Peyer's patch (tissue), 4 donors: ENCODE measurements around the gene JPH3.

Experiments used
- POLR2A ChIP-seq, 2 donors: fragments of 450-650 bp; IDR thresholded peaks; one replicate each; pipeline ENCODE4 v1.5.1; 2017; ENCODE audit warnings: antibody characterized with exemption in 2 of 2, mild to moderate bottlenecking in 2 of 2, moderate library complexity in 2 of 2
- TF ChIP-seq, protein P1 (sequence below), 6 experiments: fragments of 450-650 bp in 4 of 6; fragments of 200-600 bp in 2 of 6; sonication (generic) in 1 of 6; IDR thresholded peaks; one replicate each; pipeline ENCODE4 v1.5.1; 2017 to 2019; ENCODE audit warnings: antibody characterized with exemption in 6 of 6, mild to moderate bottlenecking in 3 of 6, moderate library complexity in 1 of 6

DNA sequence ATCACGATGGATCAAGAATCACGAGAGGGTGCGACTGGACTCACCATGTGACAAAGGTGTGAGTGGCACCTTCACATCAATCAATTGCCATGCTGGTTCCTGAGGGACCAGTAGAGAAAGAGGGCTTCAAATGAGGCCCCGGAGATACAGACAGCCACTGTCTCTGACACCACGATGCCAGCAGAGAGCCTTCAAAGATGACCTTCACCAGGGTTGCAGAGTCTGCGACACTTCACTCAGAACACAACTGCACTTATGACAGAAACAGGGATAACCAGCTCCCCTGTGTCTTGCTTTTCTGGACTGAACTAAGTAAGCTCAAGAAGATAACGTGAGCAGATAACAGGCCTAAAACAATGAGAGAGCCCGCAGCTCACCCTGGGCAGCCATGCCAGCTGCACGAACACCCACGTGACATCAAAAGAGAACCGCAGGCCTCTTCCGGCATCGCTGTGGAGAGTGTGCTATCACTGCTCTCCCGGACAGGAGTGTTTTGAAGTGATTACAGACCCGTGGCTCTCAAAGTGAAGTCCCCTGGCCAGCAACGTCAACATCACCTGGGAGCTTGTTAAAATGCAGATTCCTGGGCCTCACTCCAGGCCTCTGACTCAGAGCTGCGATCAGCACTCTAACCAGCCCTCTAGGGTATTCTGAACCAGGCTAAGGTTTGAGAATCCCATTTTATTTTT lies 127.1 kb downstream of the JPH3 start:
- TF ChIP-seq POLR2A (IDR thresholded peaks at IDR 0.05), result no peak
- TF ChIP-seq, protein P1, sequence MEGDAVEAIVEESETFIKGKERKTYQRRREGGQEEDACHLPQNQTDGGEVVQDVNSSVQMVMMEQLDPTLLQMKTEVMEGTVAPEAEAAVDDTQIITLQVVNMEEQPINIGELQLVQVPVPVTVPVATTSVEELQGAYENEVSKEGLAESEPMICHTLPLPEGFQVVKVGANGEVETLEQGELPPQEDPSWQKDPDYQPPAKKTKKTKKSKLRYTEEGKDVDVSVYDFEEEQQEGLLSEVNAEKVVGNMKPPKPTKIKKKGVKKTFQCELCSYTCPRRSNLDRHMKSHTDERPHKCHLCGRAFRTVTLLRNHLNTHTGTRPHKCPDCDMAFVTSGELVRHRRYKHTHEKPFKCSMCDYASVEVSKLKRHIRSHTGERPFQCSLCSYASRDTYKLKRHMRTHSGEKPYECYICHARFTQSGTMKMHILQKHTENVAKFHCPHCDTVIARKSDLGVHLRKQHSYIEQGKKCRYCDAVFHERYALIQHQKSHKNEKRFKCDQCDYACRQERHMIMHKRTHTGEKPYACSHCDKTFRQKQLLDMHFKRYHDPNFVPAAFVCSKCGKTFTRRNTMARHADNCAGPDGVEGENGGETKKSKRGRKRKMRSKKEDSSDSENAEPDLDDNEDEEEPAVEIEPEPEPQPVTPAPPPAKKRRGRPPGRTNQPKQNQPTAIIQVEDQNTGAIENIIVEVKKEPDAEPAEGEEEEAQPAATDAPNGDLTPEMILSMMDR (IDR thresholded peaks at IDR 0.05), result no peak
